HepG2 (cell line): ENCODE measurements around the gene CPOX.

Experiments
- BRD4 ChIP-seq: sonication (generic); formaldehyde crosslinking; IDR thresholded peaks from 2 replicates; pipeline ENCODE4 v1.4.0; 2020; ENCODE audit warnings: missing genetic modification reagents
- ETV5 ChIP-seq: IDR thresholded peaks from 2 replicates; pipeline ENCODE4 v1.6.1; 2018; ENCODE audit warnings: missing biosample characterization, missing genetic modification reagents, inconsistent platforms, borderline replicate concordance
- PAF1 ChIP-seq: IDR thresholded peaks from 2 replicates; pipeline ENCODE4 v1.6.1; 2016; ENCODE audit warnings: missing genetic modification reagents, missing compliant biosample characterization
- RFX1 ChIP-seq: fragments of 450-650 bp; IDR thresholded peaks from 2 replicates; pipeline ENCODE4 v1.6.1; 2017
- ZNF180 ChIP-seq: sonication (generic); formaldehyde crosslinking; IDR thresholded peaks from 2 replicates; pipeline ENCODE4 v1.4.0; 2020; ENCODE audit warnings: low read depth, missing genetic modification reagents, borderline replicate concordance
- TF ChIP-seq, protein P1 (sequence below): sonication (generic); formaldehyde crosslinking; IDR thresholded peaks from 2 replicates; pipeline ENCODE4 v1.4.0; 2020; ENCODE audit warnings: missing genetic modification reagents, mild to moderate bottlenecking, borderline replicate concordance

DNA sequence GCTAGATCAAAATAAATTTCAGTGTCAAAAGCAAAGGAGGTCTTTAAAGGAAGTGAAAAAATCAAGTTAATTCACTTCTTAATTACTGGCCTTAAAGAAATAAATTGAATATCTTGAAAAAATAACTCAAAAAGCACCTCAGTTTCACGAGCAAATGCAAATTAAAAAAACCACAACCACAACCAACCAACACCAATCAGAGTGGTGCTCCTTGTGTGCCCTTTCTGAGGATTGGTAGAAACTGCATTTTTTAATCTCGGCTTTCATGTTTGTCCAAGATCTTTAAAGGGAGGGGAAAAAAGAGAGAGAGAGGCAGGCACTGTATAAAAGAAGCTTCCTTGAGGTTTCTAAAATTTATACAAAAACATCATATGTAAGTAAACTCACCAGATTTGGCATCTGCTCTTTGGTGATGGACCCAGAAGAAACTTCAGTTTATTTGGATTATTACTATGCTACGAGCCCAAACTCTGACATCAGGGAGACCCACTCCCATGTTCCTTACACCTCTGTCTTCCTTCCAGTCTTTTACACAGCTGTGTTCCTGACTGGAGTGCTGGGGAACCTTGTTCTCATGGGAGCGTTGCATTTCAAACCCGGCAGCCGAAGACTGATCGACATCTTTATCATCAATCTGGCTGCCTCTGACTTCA, 61.7 kb downstream of the CPOX start, which contains the start of gene GPR15:
- TF ChIP-seq ZNF180 (CRISPR knock-in tag) (no peak), ETV5 (CRISPR knock-in tag) (no peak), PAF1 (no peak), RFX1 (no peak), BRD4 (no peak)
- TF ChIP-seq, protein P1, sequence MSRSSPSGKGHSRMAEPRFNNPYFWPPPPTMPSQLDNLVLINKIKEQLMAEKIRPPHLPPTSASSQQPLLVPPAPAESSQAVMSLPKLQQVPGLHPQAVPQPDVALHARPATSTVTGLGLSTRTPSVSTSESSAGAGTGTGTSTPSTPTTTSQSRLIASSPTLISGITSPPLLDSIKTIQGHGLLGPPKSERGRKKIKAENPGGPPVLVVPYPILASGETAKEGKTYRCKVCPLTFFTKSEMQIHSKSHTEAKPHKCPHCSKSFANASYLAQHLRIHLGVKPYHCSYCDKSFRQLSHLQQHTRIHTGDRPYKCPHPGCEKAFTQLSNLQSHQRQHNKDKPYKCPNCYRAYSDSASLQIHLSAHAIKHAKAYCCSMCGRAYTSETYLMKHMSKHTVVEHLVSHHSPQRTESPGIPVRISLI (CRISPR knock-in tag): no peak
